HUES48 (cell line): ENCODE data around the gene OPRM1.

Source experiments
- H3K27ac ChIP-seq: one replicate; pipeline ENCODE4 v1.7.0; 2013; ENCODE audit warnings: low read depth, low read length, inconsistent platforms
- H3K27me3 ChIP-seq: 2 replicates; pipeline ENCODE4 v1.6.1; 2013; ENCODE audit warnings: mild to moderate bottlenecking, low read length; ENCODE audit not compliant: control insufficient read depth, insufficient read depth
- H3K36me3 ChIP-seq: 2 replicates; pipeline ENCODE4 v1.6.1; 2013; ENCODE audit warnings: low read length; ENCODE audit not compliant: control insufficient read depth, insufficient read depth
- H3K4me1 ChIP-seq: 2 replicates; pipeline ENCODE4 v1.6.1; 2013; ENCODE audit warnings: mild to moderate bottlenecking, low read length; ENCODE audit not compliant: control insufficient read depth, insufficient read depth
- H3K4me3 ChIP-seq: 2 replicates; pipeline ENCODE4 v1.5.1; 2013; ENCODE audit warnings: mild to moderate bottlenecking, low read depth, low read length
- H3K9ac ChIP-seq: 2 replicates; pipeline ENCODE4 v1.6.1; 2013; ENCODE audit warnings: mild to moderate bottlenecking, low read depth, low read length, moderate library complexity
- H3K9me3 ChIP-seq: 2 replicates; pipeline ENCODE4 v1.6.1; 2013; ENCODE audit warnings: low read length; ENCODE audit not compliant: control insufficient read depth, insufficient read depth

Gene OPRM1

GRCh38 chr6:154252678-154253077 is 213.6 kb downstream of the OPRM1 start:
- peaks cover 13% of the 10 kb centered on the region for H3K4me1 ChIP-seq
- no peak overlapping the region for H3K9ac ChIP-seq
- no peak overlapping the region for H3K4me3 ChIP-seq
- no peak overlapping the region for H3K27ac ChIP-seq
- H3K9me3 ChIP-seq: no peaks in the 10 kb centered on the region; the same call in 1 of the 2 replicates
- no peaks in the 10 kb centered on the region for H3K27me3 ChIP-seq
- no peaks in the 10 kb centered on the region for H3K36me3 ChIP-seq

GRCh38 chr6:154257067-154257466 is 218.0 kb downstream of the OPRM1 start:
- Histone ChIP-seq H3K9me3 (no peaks in the 10 kb centered on the region; the same call in 1 of the 2 replicates), H3K9ac (no peak overlapping the region), H3K27me3 (no peaks in the 10 kb centered on the region), H3K27ac (no peak overlapping the region), H3K4me3 (no peak overlapping the region), H3K4me1 (no peaks in the 10 kb centered on the region), H3K36me3 (no peaks in the 10 kb centered on the region)

GRCh38 chr6:154258064-154258757 is 219.2 kb downstream of the OPRM1 start:
- H3K27ac ChIP-seq: no peak overlapping the region
- no peaks in the 10 kb centered on the region for H3K4me1 ChIP-seq
- no peaks in the 10 kb centered on the region for H3K27me3 ChIP-seq
- no peaks in the 10 kb centered on the region; the same call in 1 of the 2 replicates for H3K9me3 ChIP-seq
- no peak overlapping the region for H3K9ac ChIP-seq
- H3K36me3 ChIP-seq: no peaks in the 10 kb centered on the region
- no peak overlapping the region for H3K4me3 ChIP-seq

- Histone ChIP-seq H3K36me3 (no peaks in the 10 kb centered on the region), H3K9ac (no peak overlapping the region), H3K27me3 (no peaks in the 10 kb centered on the region), H3K4me1 (no peaks in the 10 kb centered on the region), H3K4me3 (no peak overlapping the region), H3K9me3 (peaks cover 8% of the 10 kb centered on the region; the same call in 1 of the 2 replicates), H3K27ac (no peak overlapping the region)
Measured at GRCh38 chr6:154261688-154262397, 222.8 kb downstream of the OPRM1 start.

GRCh38 chr6:154266560-154267099 is 227.6 kb downstream of the OPRM1 start:
- H3K9ac ChIP-seq: no peak overlapping the region
- no peaks in the 10 kb centered on the region for H3K36me3 ChIP-seq
- no peak overlapping the region for H3K27ac ChIP-seq
- H3K9me3 ChIP-seq: peaks cover 8% of the 10 kb centered on the region; the same call in 1 of the 2 replicates
- H3K4me3 ChIP-seq: no peak overlapping the region
- no peaks in the 10 kb centered on the region for H3K4me1 ChIP-seq
- no peaks in the 10 kb centered on the region for H3K27me3 ChIP-seq

- H3K4me1 ChIP-seq: no peaks in the 10 kb centered on the region
- no peaks in the 10 kb centered on the region for H3K36me3 ChIP-seq
- no peak overlapping the region for H3K9ac ChIP-seq
- no peak overlapping the region for H3K4me3 ChIP-seq
- no peaks in the 10 kb centered on the region for H3K27me3 ChIP-seq
- peaks cover 8% of the 10 kb centered on the region; the same call in 1 of the 2 replicates for H3K9me3 ChIP-seq
- H3K27ac ChIP-seq: no peak overlapping the region
Measured at GRCh38 chr6:154267508-154268106, 228.6 kb downstream of the OPRM1 start.

GRCh38 chr6:154268486-154268885 is 229.4 kb downstream of the OPRM1 start:
- Histone ChIP-seq H3K36me3 (no peaks in the 10 kb centered on the region), H3K27me3 (no peaks in the 10 kb centered on the region), H3K9me3 (peaks cover 8% of the 10 kb centered on the region; the same call in 1 of the 2 replicates), H3K4me1 (no peaks in the 10 kb centered on the region), H3K9ac (no peak overlapping the region), H3K27ac (no peak overlapping the region), H3K4me3 (no peak overlapping the region)

GRCh38 chr6:154274168-154274567 is 235.1 kb downstream of the OPRM1 start:
- H3K9me3 ChIP-seq: no peaks in the 10 kb centered on the region
- H3K4me1 ChIP-seq: no peaks in the 10 kb centered on the region
- H3K27me3 ChIP-seq: no peaks in the 10 kb centered on the region
- no peak overlapping the region for H3K9ac ChIP-seq
- no peaks in the 10 kb centered on the region for H3K36me3 ChIP-seq
- H3K4me3 ChIP-seq: no peak overlapping the region
- H3K27ac ChIP-seq: no peak overlapping the region

GRCh38 chr6:154276810-154277628 is 238.0 kb downstream of the OPRM1 start:
- Histone ChIP-seq H3K9ac (no peak overlapping the region), H3K36me3 (no peaks in the 10 kb centered on the region), H3K9me3 (no peaks in the 10 kb centered on the region), H3K27me3 (no peaks in the 10 kb centered on the region), H3K4me1 (no peaks in the 10 kb centered on the region), H3K27ac (no peak overlapping the region), H3K4me3 (no peak overlapping the region)

- H3K27ac ChIP-seq: no peak overlapping the region
- H3K9ac ChIP-seq: no peak overlapping the region
- H3K27me3 ChIP-seq: no peaks in the 10 kb centered on the region
- H3K4me1 ChIP-seq: no peaks in the 10 kb centered on the region
- H3K4me3 ChIP-seq: no peak overlapping the region
- no peaks in the 10 kb centered on the region for H3K36me3 ChIP-seq
- H3K9me3 ChIP-seq: no peaks in the 10 kb centered on the region
Measured at GRCh38 chr6:154277629-154278017, 238.6 kb downstream of the OPRM1 start.
